ENCODE data around the gene MTURN. TPM values are rescaled to one million over a fixed set of nuclear protein-coding genes. Genes with fewer than 3 reads are reported as not detected.

MTURN gene
- total RNA-seq, 4 donors from 2014 or later: 2.3 to 18.2 (median 13.8) TPM

DNA sequence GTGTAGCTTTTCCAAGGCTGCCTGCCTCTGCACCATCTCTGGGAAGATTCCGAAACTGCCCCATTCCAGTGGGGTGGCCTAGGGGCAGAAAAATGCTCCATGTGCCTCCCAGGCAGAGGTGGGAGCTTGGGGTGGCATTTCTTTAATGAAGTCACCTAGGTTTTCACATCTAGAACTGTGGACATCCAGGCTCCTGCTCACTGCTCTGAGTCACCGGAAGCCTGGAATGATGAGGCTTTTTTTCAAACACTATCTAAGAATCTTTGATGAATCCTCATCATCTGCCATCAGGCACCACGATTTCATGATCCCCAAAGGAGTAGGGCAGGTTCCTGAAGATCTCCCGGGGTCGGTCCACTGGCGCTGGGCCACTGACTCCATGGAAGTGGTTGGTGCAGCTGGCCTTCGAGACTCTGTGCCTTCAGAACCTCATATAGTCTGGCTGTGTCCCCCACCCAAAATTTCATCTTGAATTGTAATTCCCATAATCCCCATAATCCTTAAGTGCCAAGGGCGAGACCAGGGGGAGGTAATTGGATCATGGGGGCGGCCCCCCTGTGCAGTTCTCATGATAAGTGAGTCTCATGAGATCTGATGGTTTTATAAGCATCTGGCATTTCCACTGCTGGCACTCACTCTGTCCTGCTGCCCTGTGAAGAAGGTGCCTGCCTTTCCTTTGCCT, 37.1 kb downstream of the MTURN start:
- H3K27me3 ChIP-seq: no peaks in the 10 kb centered on the region
- no peaks in the 10 kb centered on the region for H3K9me3 ChIP-seq
- TF ChIP-seq, protein P1, sequence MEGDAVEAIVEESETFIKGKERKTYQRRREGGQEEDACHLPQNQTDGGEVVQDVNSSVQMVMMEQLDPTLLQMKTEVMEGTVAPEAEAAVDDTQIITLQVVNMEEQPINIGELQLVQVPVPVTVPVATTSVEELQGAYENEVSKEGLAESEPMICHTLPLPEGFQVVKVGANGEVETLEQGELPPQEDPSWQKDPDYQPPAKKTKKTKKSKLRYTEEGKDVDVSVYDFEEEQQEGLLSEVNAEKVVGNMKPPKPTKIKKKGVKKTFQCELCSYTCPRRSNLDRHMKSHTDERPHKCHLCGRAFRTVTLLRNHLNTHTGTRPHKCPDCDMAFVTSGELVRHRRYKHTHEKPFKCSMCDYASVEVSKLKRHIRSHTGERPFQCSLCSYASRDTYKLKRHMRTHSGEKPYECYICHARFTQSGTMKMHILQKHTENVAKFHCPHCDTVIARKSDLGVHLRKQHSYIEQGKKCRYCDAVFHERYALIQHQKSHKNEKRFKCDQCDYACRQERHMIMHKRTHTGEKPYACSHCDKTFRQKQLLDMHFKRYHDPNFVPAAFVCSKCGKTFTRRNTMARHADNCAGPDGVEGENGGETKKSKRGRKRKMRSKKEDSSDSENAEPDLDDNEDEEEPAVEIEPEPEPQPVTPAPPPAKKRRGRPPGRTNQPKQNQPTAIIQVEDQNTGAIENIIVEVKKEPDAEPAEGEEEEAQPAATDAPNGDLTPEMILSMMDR (IDR thresholded peaks at IDR 0.05): no peak
- TF ChIP-seq POLR2A (IDR thresholded peaks at IDR 0.05): no peak
- DNase-seq: no peak
- H3K4me1 ChIP-seq: peaks cover 0 to 12% (median 0%) of the 10 kb centered on the region in 4 donors
- H3K4me3 ChIP-seq: no peak overlapping the region
- no peaks in the 10 kb centered on the region for H3K36me3 ChIP-seq
- no peak overlapping the region for H3K27ac ChIP-seq

DNA sequence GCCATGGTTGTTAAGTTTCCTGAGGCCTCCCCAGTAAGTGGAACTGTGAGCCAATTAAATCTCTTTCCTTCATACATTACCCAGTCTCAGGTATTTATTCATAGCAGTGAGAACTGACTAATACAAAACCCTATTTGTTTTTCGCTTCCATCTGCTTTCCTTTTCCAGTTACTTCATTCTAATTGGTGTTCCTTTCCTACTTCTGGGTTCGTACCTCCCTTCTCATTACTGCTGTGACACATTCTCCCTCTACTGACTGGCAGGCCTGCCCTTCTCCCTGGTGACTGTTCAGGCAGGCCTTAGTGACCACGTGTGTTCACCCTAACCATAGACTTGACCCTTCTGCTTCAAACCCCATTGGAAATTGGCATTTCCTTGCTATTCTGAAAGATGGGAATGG, 37.7 kb downstream of the MTURN start:
- Histone ChIP-seq H3K27me3 (no peaks in the 10 kb centered on the region), H3K9me3 (no peaks in the 10 kb centered on the region), H3K4me3 (no peak overlapping the region), H3K27ac (peak overlapping the region in 1 of 4 donors; percentile 57), H3K4me1 (peaks cover 0 to 12% (median 0%) of the 10 kb centered on the region in 4 donors), H3K36me3 (no peaks in the 10 kb centered on the region)
- DNase-seq: no peak
- no peak for TF ChIP-seq POLR2A (IDR thresholded peaks at IDR 0.05)
- TF ChIP-seq, protein P1 (IDR thresholded peaks at IDR 0.05): no peak

- Histone ChIP-seq H3K36me3 (no peaks in the 10 kb centered on the region), H3K4me1 (peaks cover 0 to 12% (median 0%) of the 10 kb centered on the region in 4 donors), H3K27me3 (no peaks in the 10 kb centered on the region), H3K4me3 (no peak overlapping the region), H3K27ac (peak overlapping the region in 3 of 4 donors; percentile 6 to 57 (median 13)), H3K9me3 (no peaks in the 10 kb centered on the region)
- TF ChIP-seq POLR2A (IDR thresholded peaks at IDR 0.05): no peak
- TF ChIP-seq, protein P1 (IDR thresholded peaks at IDR 0.05): no peak
- no peak for DNase-seq
Measured at GRCh38 chr7:30173058-30173897, 38.5 kb downstream of the MTURN start.

DNA sequence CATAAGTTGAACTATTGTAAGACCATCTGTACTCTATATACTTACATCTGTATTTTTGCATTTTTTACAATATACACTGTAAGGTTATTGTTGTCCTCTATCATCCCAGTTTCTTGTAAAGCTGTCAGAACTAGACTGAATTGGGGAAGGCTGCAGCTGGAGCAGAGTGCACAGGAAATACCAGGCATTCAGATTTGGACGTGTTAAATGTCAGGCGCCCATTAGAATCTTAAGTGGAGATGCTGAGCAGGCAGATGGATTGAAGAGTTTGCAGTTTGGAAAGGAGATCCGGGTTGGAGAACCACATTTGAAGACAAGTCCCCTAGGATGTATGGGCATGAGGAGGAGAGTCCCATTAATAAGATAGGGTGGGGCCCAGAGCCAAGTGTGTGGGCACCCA, 40.4 kb downstream of the MTURN start:
- H3K9me3 ChIP-seq: no peaks in the 10 kb centered on the region
- H3K36me3 ChIP-seq: no peaks in the 10 kb centered on the region
- no peak overlapping the region for H3K27ac ChIP-seq
- no peak for TF ChIP-seq POLR2A (IDR thresholded peaks at IDR 0.05)
- TF ChIP-seq, protein P1 (IDR thresholded peaks at IDR 0.05): no peak
- no peak for DNase-seq
- no peak overlapping the region for H3K4me3 ChIP-seq
- no peaks in the 10 kb centered on the region for H3K27me3 ChIP-seq
- peaks cover 0 to 20% (median 0%) of the 10 kb centered on the region in 4 donors for H3K4me1 ChIP-seq

DNA sequence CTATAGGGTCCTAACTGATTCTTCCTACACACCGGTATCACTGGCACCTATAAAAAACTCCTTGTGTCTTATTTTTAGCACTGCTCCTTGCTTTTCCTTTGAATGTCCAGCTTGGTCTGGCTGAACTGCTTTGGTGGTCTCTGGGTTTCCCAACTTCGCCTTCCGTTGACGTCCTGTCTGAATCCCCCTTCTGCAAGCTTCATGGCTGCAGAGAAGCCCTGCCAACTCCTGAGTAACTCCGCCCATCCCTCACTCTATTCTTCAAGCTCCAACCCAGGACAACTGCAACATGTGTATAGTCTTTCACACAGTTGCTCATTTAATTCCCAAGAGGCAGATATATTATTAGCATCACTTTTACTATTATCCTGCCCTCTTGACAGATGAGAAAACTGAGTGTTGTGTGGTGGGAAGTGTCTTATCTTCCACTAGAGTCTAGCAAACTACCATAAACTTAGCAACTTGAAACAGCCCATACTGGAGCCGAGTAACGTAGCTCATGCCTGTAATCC, 40.9 kb downstream of the MTURN start:
- Histone ChIP-seq H3K36me3 (no peaks in the 10 kb centered on the region), H3K27me3 (no peaks in the 10 kb centered on the region), H3K4me3 (no peak overlapping the region), H3K9me3 (no peaks in the 10 kb centered on the region), H3K27ac (no peak overlapping the region), H3K4me1 (peaks cover 0 to 20% (median 0%) of the 10 kb centered on the region in 4 donors)
- TF ChIP-seq, protein P1 (IDR thresholded peaks at IDR 0.05): no peak
- TF ChIP-seq POLR2A (IDR thresholded peaks at IDR 0.05): no peak
- no peak for DNase-seq

All from Peyer's patch (tissue), 4 donors.